Measurements from ENCODE around the gene C1orf216. TPM values are rescaled to one million over a fixed set of nuclear protein-coding genes. Genes with fewer than 3 reads are reported as not detected.

The C1orf216 gene
- total RNA-seq, 2 experiments from 2014 or later, result 2.9 to 3.8 TPM

DNA sequence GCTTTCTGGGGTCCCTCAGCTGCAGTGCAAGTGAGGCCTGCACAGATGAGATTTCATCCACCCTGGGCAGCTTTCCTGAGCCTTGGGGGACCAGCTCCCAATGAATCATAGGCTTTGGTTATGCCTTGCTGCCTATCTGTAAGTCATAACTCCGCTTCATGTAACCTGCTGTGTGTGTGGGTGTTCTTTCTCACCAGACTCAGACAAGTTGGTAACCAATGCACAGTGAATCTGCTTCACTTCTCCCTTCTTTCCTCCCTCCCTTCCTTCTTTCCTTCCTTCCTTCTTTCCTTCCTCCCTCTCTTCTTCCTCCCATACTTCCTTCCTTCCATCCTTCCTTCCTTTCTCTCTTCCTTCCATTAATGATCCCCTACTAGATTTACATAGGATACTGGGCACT, 42.9 kb downstream of the C1orf216 start:
- ChIA-PET POLR2A (no interaction called here), CTCF (no interaction called here)
- intact Hi-C loops (cut with DNase I, micrococcal nuclease), result no loop called here
- Mint-ChIP-seq H3K27ac (no peak overlapping the region), H3K4me3 (no peak overlapping the region), H3K9me3 (no peaks in the 10 kb centered on the region), H3K27me3 (peaks cover 16% of the 10 kb centered on the region), H3K36me3 (ENCODE audit: low read depth) (no peaks in the 10 kb centered on the region), H3K4me1 (ENCODE audit: low read depth) (no peaks in the 10 kb centered on the region)
- H3K27me3 ChIP-seq (ENCODE audit: control insufficient read depth in 1 of 2, insufficient read depth in 2 of 2, low read length in 2 of 2), result peaks cover 0 to 12% of the 10 kb centered on the region in 2 experiments
- no peak overlapping the region for H3K4me3 ChIP-seq (ENCODE audit: low read length)
- H3K4me1 ChIP-seq (ENCODE audit: insufficient read depth, low read length), result no peaks in the 10 kb centered on the region
- TF ChIP-seq, protein P1, sequence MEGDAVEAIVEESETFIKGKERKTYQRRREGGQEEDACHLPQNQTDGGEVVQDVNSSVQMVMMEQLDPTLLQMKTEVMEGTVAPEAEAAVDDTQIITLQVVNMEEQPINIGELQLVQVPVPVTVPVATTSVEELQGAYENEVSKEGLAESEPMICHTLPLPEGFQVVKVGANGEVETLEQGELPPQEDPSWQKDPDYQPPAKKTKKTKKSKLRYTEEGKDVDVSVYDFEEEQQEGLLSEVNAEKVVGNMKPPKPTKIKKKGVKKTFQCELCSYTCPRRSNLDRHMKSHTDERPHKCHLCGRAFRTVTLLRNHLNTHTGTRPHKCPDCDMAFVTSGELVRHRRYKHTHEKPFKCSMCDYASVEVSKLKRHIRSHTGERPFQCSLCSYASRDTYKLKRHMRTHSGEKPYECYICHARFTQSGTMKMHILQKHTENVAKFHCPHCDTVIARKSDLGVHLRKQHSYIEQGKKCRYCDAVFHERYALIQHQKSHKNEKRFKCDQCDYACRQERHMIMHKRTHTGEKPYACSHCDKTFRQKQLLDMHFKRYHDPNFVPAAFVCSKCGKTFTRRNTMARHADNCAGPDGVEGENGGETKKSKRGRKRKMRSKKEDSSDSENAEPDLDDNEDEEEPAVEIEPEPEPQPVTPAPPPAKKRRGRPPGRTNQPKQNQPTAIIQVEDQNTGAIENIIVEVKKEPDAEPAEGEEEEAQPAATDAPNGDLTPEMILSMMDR (IDR thresholded peaks at IDR 0.05), result no peak
- DNase-seq, result no peak
- H3K9me3 ChIP-seq (ENCODE audit: control insufficient read depth in 1 of 2, insufficient read depth in 1 of 2, low read length in 2 of 2), result no peaks in the 10 kb centered on the region
- no peaks in the 10 kb centered on the region for H3K36me3 ChIP-seq (ENCODE audit: insufficient read depth, low read length)
- no peak overlapping the region for H3K27ac ChIP-seq (ENCODE audit: low read depth in 1 of 2, low read length in 2 of 2)
- no peak for ATAC-seq (ENCODE audit: poor library complexity)

DNA sequence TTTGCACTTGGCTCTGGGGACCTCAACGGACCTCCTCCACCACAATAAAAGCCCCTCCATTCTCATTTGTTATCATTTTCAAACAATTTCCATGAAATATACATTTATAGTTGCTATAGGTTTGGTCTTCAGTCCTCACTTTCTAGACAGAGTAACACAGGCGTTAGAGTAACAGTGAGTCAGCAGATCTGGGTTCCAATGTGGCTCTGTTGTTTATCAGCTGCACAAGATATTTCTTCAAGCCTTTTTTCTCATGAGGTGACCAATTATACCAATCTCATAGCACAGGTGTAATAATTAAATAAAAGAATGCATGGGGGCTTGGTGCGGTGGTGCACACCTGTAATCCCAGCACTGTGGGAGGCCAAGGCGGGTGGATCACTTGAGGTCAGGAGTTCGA, 44.6 kb downstream of the C1orf216 start:
- Mint-ChIP-seq H3K27ac (no peak overlapping the region), H3K27me3 (peaks cover 20% of the 10 kb centered on the region), H3K4me1 (ENCODE audit: low read depth) (no peaks in the 10 kb centered on the region), H3K36me3 (ENCODE audit: low read depth) (no peaks in the 10 kb centered on the region), H3K4me3 (no peak overlapping the region), H3K9me3 (no peaks in the 10 kb centered on the region)
- Histone ChIP-seq H3K9me3 (ENCODE audit: control insufficient read depth in 1 of 2, insufficient read depth in 1 of 2, low read length in 2 of 2) (no peaks in the 10 kb centered on the region), H3K4me3 (ENCODE audit: low read length) (no peak overlapping the region), H3K27ac (ENCODE audit: low read depth in 1 of 2, low read length in 2 of 2) (no peak overlapping the region), H3K27me3 (ENCODE audit: control insufficient read depth in 1 of 2, insufficient read depth in 2 of 2, low read length in 2 of 2) (peaks cover 0 to 12% of the 10 kb centered on the region in 2 experiments), H3K4me1 (ENCODE audit: insufficient read depth, low read length) (no peaks in the 10 kb centered on the region), H3K36me3 (ENCODE audit: insufficient read depth, low read length) (no peaks in the 10 kb centered on the region)
- ChIA-PET CTCF (no interaction called here), POLR2A (no interaction called here)
- intact Hi-C loops (cut with DNase I, micrococcal nuclease), result no loop called here
- DNase-seq, result no peak
- no peak for ATAC-seq (ENCODE audit: poor library complexity)
- TF ChIP-seq, protein P1 (IDR thresholded peaks at IDR 0.05), result no peak

DNA sequence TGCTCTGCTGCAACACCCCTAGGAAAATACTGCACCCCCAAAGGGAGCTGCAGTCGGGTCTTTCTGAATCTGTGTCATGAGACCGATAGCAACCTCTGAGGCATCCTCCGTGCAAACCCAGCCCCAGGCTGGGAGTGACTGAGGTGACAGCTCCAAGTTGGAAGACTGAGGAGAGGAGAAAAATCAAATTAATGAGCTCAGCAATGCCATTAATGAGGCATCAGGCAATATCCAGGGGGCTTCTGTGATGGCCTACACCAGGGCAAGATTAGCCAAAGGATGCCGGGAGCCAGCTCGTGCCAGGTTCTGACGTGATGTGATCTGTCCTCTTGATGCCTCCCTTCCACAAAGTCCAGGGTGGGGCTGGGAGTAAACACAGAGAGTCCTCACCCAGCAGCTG, 46.6 kb downstream of the C1orf216 start:
- TF ChIP-seq, protein P1 (IDR thresholded peaks at IDR 0.05), result no peak
- ATAC-seq (ENCODE audit: poor library complexity) (no peak), DNase-seq (no peak)
- Histone ChIP-seq H3K27ac (ENCODE audit: low read depth in 1 of 2, low read length in 2 of 2) (no peak overlapping the region), H3K36me3 (ENCODE audit: insufficient read depth, low read length) (no peaks in the 10 kb centered on the region), H3K27me3 (ENCODE audit: control insufficient read depth in 1 of 2, insufficient read depth in 2 of 2, low read length in 2 of 2) (peaks cover 0 to 12% of the 10 kb centered on the region in 2 experiments), H3K4me1 (ENCODE audit: insufficient read depth, low read length) (no peaks in the 10 kb centered on the region), H3K9me3 (ENCODE audit: control insufficient read depth in 1 of 2, insufficient read depth in 1 of 2, low read length in 2 of 2) (no peaks in the 10 kb centered on the region), H3K4me3 (ENCODE audit: low read length) (no peak overlapping the region)
- H3K4me1 Mint-ChIP-seq (ENCODE audit: low read depth), result no peaks in the 10 kb centered on the region
- no peaks in the 10 kb centered on the region for H3K36me3 Mint-ChIP-seq (ENCODE audit: low read depth)
- CTCF ChIA-PET, result no interaction called here
- POLR2A ChIA-PET, result no interaction called here
- intact Hi-C loops (cut with DNase I, micrococcal nuclease), result no loop called here
- H3K27me3 Mint-ChIP-seq, result peaks cover 25% of the 10 kb centered on the region
- no peak overlapping the region for H3K4me3 Mint-ChIP-seq
- no peaks in the 10 kb centered on the region for H3K9me3 Mint-ChIP-seq
- H3K27ac Mint-ChIP-seq, result no peak overlapping the region

Measured in CD4-positive, alpha-beta T cell (primary cell).